Stimulated activated effector memory CD8-positive, alpha-beta T cell treated with anti-CD3 and anti-CD28 coated beads, Interleukin-12 subunit alpha, Interleukin-12 subunit beta, amount 100 ng/mL, for 72 hours (primary cell): ENCODE data around the gene PRPF6.

Experiments used
- ATAC-seq: fragments of 150-1000 bp; cut with Tn5 transposase; 2 replicates; pipeline ENCODE4 v1.10.0; 2021
- DNase-seq, 2 donors: peaks; one replicate each; pipeline ENCODE4 v3.0.0; 2021 to 2022; ENCODE audit warnings: low spot score in 2 of 2
- H3K27ac Mint-ChIP-seq: one replicate; pipeline ENCODE4 v1.8.0; 2022; ENCODE audit warnings: mild to moderate bottlenecking, mixed read lengths
- H3K36me3 Mint-ChIP-seq: one replicate; pipeline ENCODE4 v1.8.0; 2022; ENCODE audit warnings: mild to moderate bottlenecking, mixed read lengths
- H3K4me1 Mint-ChIP-seq: one replicate; pipeline ENCODE4 v1.8.0; 2022; ENCODE audit warnings: mixed read lengths
- H3K4me3 Mint-ChIP-seq: one replicate; pipeline ENCODE4 v1.8.0; 2022; ENCODE audit warnings: mild to moderate bottlenecking, mixed read lengths
- H3K9me3 Mint-ChIP-seq: one replicate; pipeline ENCODE4 v1.8.0; 2022; ENCODE audit warnings: mixed read lengths

PRPF6 gene

GRCh38 chr20:64048402-64049044, 67.6 kb downstream of the PRPF6 start:
- no peak overlapping the region for H3K27ac Mint-ChIP-seq
- H3K36me3 Mint-ChIP-seq: no peaks in the 10 kb centered on the region
- peak overlapping the region; percentile 53 for H3K4me3 Mint-ChIP-seq
- peaks cover 20% of the 10 kb centered on the region for H3K4me1 Mint-ChIP-seq
- DNase-seq (no peak), ATAC-seq (no peak)
- no peaks in the 10 kb centered on the region for H3K9me3 Mint-ChIP-seq

- H3K4me1 Mint-ChIP-seq: peaks cover 24% of the 10 kb centered on the region
- H3K36me3 Mint-ChIP-seq: peaks cover under 1% of the 10 kb centered on the region
- DNase-seq: no peak
- ATAC-seq: peak; percentile 66
- H3K4me3 Mint-ChIP-seq: peak within 1 kb of the TSS; percentile 53
- H3K9me3 Mint-ChIP-seq: no peaks in the 10 kb centered on the region
- no peak within 1 kb of the TSS for H3K27ac Mint-ChIP-seq
Observed at GRCh38 chr20:64049060-64049877, 68.3 kb downstream of the PRPF6 start, which contains the start of gene SOX18. Gene SOX18, minus strand, starts transcription at chr20:64049639. Its CDS starts 123 bp downstream, at chr20:64049516.

GRCh38 chr20:64049878-64050260, 68.9 kb downstream of the PRPF6 start:
- Mint-ChIP-seq H3K4me3 (peak overlapping the region; percentile 37), H3K36me3 (peaks cover 4% of the 10 kb centered on the region), H3K9me3 (no peaks in the 10 kb centered on the region), H3K27ac (no peak overlapping the region), H3K4me1 (peaks cover 24% of the 10 kb centered on the region)
- ATAC-seq (no peak), DNase-seq (no peak)

GRCh38 chr20:64050261-64051032, 69.5 kb downstream of the PRPF6 start:
- Mint-ChIP-seq H3K4me1 (peaks cover 29% of the 10 kb centered on the region), H3K27ac (no peak overlapping the region), H3K36me3 (peaks cover 4% of the 10 kb centered on the region), H3K4me3 (peak overlapping the region; percentile 37), H3K9me3 (no peaks in the 10 kb centered on the region)
- DNase-seq (no peak), ATAC-seq (no peak)

- ATAC-seq: no peak
- Mint-ChIP-seq H3K9me3 (no peaks in the 10 kb centered on the region), H3K36me3 (peaks cover 4% of the 10 kb centered on the region), H3K27ac (no peak overlapping the region), H3K4me3 (peak overlapping the region; percentile 24), H3K4me1 (peaks cover 26% of the 10 kb centered on the region)
- DNase-seq: no peak
Observed at GRCh38 chr20:64051033-64051452, 70.1 kb downstream of the PRPF6 start.

GRCh38 chr20:64051561-64052325, 70.8 kb downstream of the PRPF6 start:
- ATAC-seq (no peak), DNase-seq (no peak)
- Mint-ChIP-seq H3K27ac (no peak overlapping the region), H3K4me3 (no peak overlapping the region), H3K9me3 (no peaks in the 10 kb centered on the region), H3K36me3 (peaks cover 4% of the 10 kb centered on the region), H3K4me1 (peaks cover 20% of the 10 kb centered on the region)

- no peaks in the 10 kb centered on the region for H3K9me3 Mint-ChIP-seq
- ATAC-seq (no peak), DNase-seq (no peak)
- no peak overlapping the region for H3K27ac Mint-ChIP-seq
- H3K36me3 Mint-ChIP-seq: peaks cover 4% of the 10 kb centered on the region
- peaks cover 21% of the 10 kb centered on the region for H3K4me1 Mint-ChIP-seq
- H3K4me3 Mint-ChIP-seq: no peak overlapping the region
Observed at GRCh38 chr20:64052326-64052722, 71.4 kb downstream of the PRPF6 start.

- Mint-ChIP-seq H3K9me3 (no peaks in the 10 kb centered on the region), H3K4me1 (peaks cover 29% of the 10 kb centered on the region), H3K4me3 (no peak overlapping the region), H3K27ac (no peak overlapping the region), H3K36me3 (peaks cover 7% of the 10 kb centered on the region)
- ATAC-seq (no peak), DNase-seq (no peak)
Observed at GRCh38 chr20:64052987-64053840, 72.3 kb downstream of the PRPF6 start.

GRCh38 chr20:64053841-64054661, 73.1 kb downstream of the PRPF6 start:
- ATAC-seq (no peak), DNase-seq (no peak)
- Mint-ChIP-seq H3K9me3 (no peaks in the 10 kb centered on the region), H3K4me1 (peaks cover 34% of the 10 kb centered on the region), H3K27ac (no peak overlapping the region), H3K4me3 (no peak overlapping the region), H3K36me3 (peaks cover 12% of the 10 kb centered on the region)

- Mint-ChIP-seq H3K4me1 (peaks cover 39% of the 10 kb centered on the region), H3K36me3 (peaks cover 12% of the 10 kb centered on the region), H3K4me3 (peak overlapping the region; percentile 21), H3K27ac (peak overlapping the region; percentile 71), H3K9me3 (no peaks in the 10 kb centered on the region)
- ATAC-seq (no peak), DNase-seq (no peak)
Observed at GRCh38 chr20:64055396-64055892, 74.5 kb downstream of the PRPF6 start.

GRCh38 chr20:64055893-64056638, 75.1 kb downstream of the PRPF6 start:
- Mint-ChIP-seq H3K27ac (no peak overlapping the region), H3K4me1 (peaks cover 39% of the 10 kb centered on the region), H3K9me3 (no peaks in the 10 kb centered on the region), H3K4me3 (no peak overlapping the region), H3K36me3 (peaks cover 12% of the 10 kb centered on the region)
- no peak for DNase-seq
- ATAC-seq: no peak

GRCh38 chr20:64056639-64056888, 75.6 kb downstream of the PRPF6 start:
- DNase-seq (no peak), ATAC-seq (no peak)
- Mint-ChIP-seq H3K4me1 (peaks cover 39% of the 10 kb centered on the region), H3K4me3 (peak overlapping the region; percentile 78), H3K27ac (no peak overlapping the region), H3K36me3 (peaks cover 12% of the 10 kb centered on the region), H3K9me3 (no peaks in the 10 kb centered on the region)
